K562 (cell line): ENCODE measurements around the gene KCNH8. TPM values are rescaled to one million over a fixed set of nuclear protein-coding genes. Genes with fewer than 3 reads are reported as not detected.

Experiments
- ATAC-seq: fragments of 200-7000 bp; cut with Tn5 transposase; 3 replicates; pipeline ENCODE4 v1.9.1; 2020; ENCODE audit warnings: moderate library complexity
- BruUV-seq: library from RNA; stranded (reverse); fragments of 400-500 nt; replicated peaks from 2 replicates; lab custom pipeline; 2021; lab: Mats Ljungman, UMichigan
- CTCF ChIA-PET: fragments of 300-600 bp; formaldehyde crosslinking; extraction: SDS; loops from one replicate; lab custom pipeline; 2021; ENCODE audit warnings: low intra/inter-chr PET ratio; lab: Yijun Ruan, JAX
- POLR2A ChIA-PET: fragments of 300-600, 350-650 bp; sonication (Branson Sonifier 250); formaldehyde crosslinking; extraction: SDS; loops from one replicate; lab custom pipeline; 2021; ENCODE audit warnings: antibody characterized with exemption, inconsistent platforms; lab: Yijun Ruan, JAX
- DNase-seq, 4 experiments: peaks; one replicate each; pipeline versions ENCODE4 v3.0.0 to v3.0.0-alpha.2; 2011 to 2018; ENCODE audit warnings: low spot score in 3 of 4, mixed read lengths in 3 of 4; ENCODE audit errors: extremely low read depth in 1 of 4
- FAIRE-seq: peaks from 2 replicates; lab custom pipeline; 2011; peaks lifted over from hg19 to GRCh38; lab: Jason Lieb, UNC
- H2AFZ ChIP-seq: 2 replicates; pipeline ENCODE4 v1.6.0; 2011; ENCODE audit warnings: low read depth, low read length, control low read depth, inconsistent platforms
- H3K27ac ChIP-seq: fragments of 200-600 bp; 3 replicates; pipeline ENCODE4 v1.8.0; 2011; ENCODE audit warnings: low read depth, mild to moderate bottlenecking, control low read depth, inconsistent platforms, low read length, moderate library complexity, mixed read lengths; ENCODE audit errors: extremely low read depth
- H3K27me3 ChIP-seq, 2 experiments: fragments of 300-600 bp in 1 of 2; 2 replicates in 1 of 2; 3 replicates in 1 of 2; pipeline versions ENCODE4 v1.6.0 to v1.8.0; 2011; ENCODE audit warnings: inconsistent platforms in 2 of 2, low read length in 2 of 2, mild to moderate bottlenecking in 1 of 2, mixed read lengths in 1 of 2, moderate library complexity in 1 of 2; ENCODE audit not compliant: control insufficient read depth in 2 of 2, insufficient read depth in 2 of 2
- H3K36me3 ChIP-seq: fragments of 300-600 bp; 3 replicates; pipeline ENCODE4 v1.8.0; 2011; ENCODE audit warnings: mild to moderate bottlenecking, low read length, inconsistent platforms; ENCODE audit not compliant: control insufficient read depth, insufficient read depth
- H3K4me1 ChIP-seq, 2 experiments: fragments of 200-600 bp in 1 of 2; replicated peaks in 1 of 2; 2 replicates in 1 of 2; 3 replicates in 1 of 2; pipeline versions ENCODE4 v1.5.1 to v1.8.0; 2011; ENCODE audit warnings: inconsistent platforms in 2 of 2, low read length in 2 of 2, mild to moderate bottlenecking in 1 of 2, mixed read lengths in 1 of 2, moderate library complexity in 1 of 2; ENCODE audit not compliant: control insufficient read depth in 2 of 2, insufficient read depth in 2 of 2
- H3K4me2 ChIP-seq: 2 replicates; pipeline ENCODE4 v1.6.1; 2011; ENCODE audit warnings: low read length, control low read depth, inconsistent platforms, mixed read lengths; ENCODE audit not compliant: insufficient read depth
- H3K4me3 ChIP-seq: fragments of 200-600 bp; sonication (generic), shearing (Covaris generic); 2 replicates; pipeline ENCODE4 v1.5.1; 2016; ENCODE audit warnings: control low read depth, inconsistent platforms
- H3K79me2 ChIP-seq: fragments of 200-600 bp; 3 replicates; pipeline ENCODE4 v1.8.0; 2011; ENCODE audit warnings: low read length, inconsistent platforms; ENCODE audit not compliant: control insufficient read depth, insufficient read depth
- H3K9ac ChIP-seq, 2 experiments: 2 replicates each; pipeline versions ENCODE4 v1.6.0 to v1.6.1; 2011; ENCODE audit warnings: low read depth in 2 of 2, low read length in 2 of 2, control low read depth in 1 of 2, inconsistent platforms in 1 of 2, mild to moderate bottlenecking in 1 of 2, mixed read lengths in 1 of 2; ENCODE audit not compliant: insufficient read depth in 1 of 2
- H3K9me1 ChIP-seq: one replicate; pipeline ENCODE4 v1.6.0; 2011; ENCODE audit warnings: inconsistent platforms, mild to moderate bottlenecking, low read length, moderate library complexity; ENCODE audit not compliant: control insufficient read depth, insufficient read depth
- H3K9me3 ChIP-seq: replicated peaks from 2 replicates; pipeline ENCODE4 v1.5.1; 2011; ENCODE audit warnings: low read depth, low read length, inconsistent platforms; ENCODE audit not compliant: control insufficient read depth, insufficient read depth
- H4K20me1 ChIP-seq: replicated peaks from 2 replicates; pipeline ENCODE4 v1.6.1; 2011; ENCODE audit warnings: low read length, inconsistent platforms, mixed read lengths; ENCODE audit not compliant: control insufficient read depth, insufficient read depth
- CAMTA2 ChIP-seq: fragments of 250-450 bp; sonication (Bioruptor Pico); conservative IDR thresholded peaks from 2 replicates; pipeline ENCODE4 v1.5.1; 2022
- CREB3L1 ChIP-seq: fragments of 450-650 bp; IDR thresholded peaks from 2 replicates; pipeline ENCODE4 v1.6.1; 2014; ENCODE audit warnings: low read depth, mild to moderate bottlenecking, moderate library complexity, borderline replicate concordance
- DPF2 ChIP-seq: fragments of 450-650 bp; IDR thresholded peaks from 2 replicates; pipeline ENCODE4 v1.6.1; 2016
- JUN ChIP-seq, 2 experiments: sonication (generic) in 1 of 2; formaldehyde crosslinking in 1 of 2; IDR thresholded peaks; 2 replicates each; pipeline versions ENCODE4 v1.6.1 to v1.8.0; 2012 to 2022; ENCODE audit warnings: borderline replicate concordance in 2 of 2, mild to moderate bottlenecking in 2 of 2, improper control_type of control experiment in 1 of 2, low read depth in 1 of 2, low read length in 1 of 2, missing genetic modification reagents in 1 of 2
- RFX1 ChIP-seq: fragments of 450-650 bp; IDR thresholded peaks from 2 replicates; pipeline ENCODE4 v1.6.1; 2016; ENCODE audit warnings: mild to moderate bottlenecking, moderate library complexity
- SMC3 ChIP-seq: conservative IDR thresholded peaks from 2 replicates; pipeline ENCODE4 v1.6.1; 2011; ENCODE audit warnings: low read depth, low read length, improper control_type of control experiment; ENCODE audit not compliant: insufficient read depth
- TCFL5 ChIP-seq: fragments of 250-450 bp; sonication (Bioruptor Pico); conservative IDR thresholded peaks from 2 replicates; pipeline ENCODE4 v1.6.1; 2021; ENCODE audit warnings: mild to moderate bottlenecking, moderate library complexity, matching md5 sums
- XRCC5 ChIP-seq: fragments of 200-400 bp; formaldehyde crosslinking; IDR thresholded peaks from 2 replicates; pipeline ENCODE4 v1.6.1; 2017; ENCODE audit warnings: low read depth, mild to moderate bottlenecking, low read length
- ZNF253 ChIP-seq: fragments of 250-450 bp; sonication (Bioruptor Pico); conservative IDR thresholded peaks from 2 replicates; pipeline ENCODE4 v1.6.1; 2021; ENCODE audit warnings: mild to moderate bottlenecking
- ZNF589 ChIP-seq: fragments of 200-800 bp; sonication (Bioruptor generic); IDR thresholded peaks from 2 replicates; pipeline ENCODE4 v1.6.1; 2016; ENCODE audit warnings: low read depth, missing genetic modification characterization, missing compliant biosample characterization
- WGBS: fragments of 100-300 bp; shearing (Covaris generic); methylation state at CpG from one replicate; pipeline ENCODE4 v1.1.6; 2016; ENCODE audit warnings: low coverage, mixed read lengths; ENCODE audit not compliant: insufficient coverage; ENCODE audit errors: missing lambda C conversion rate; 5-methylcytosine and 5-hydroxymethylcytosine counted together
- in situ Hi-C: fragments of 300-500 bp; cut with MboI; formaldehyde crosslinking; loops from 4 replicates; pipeline ENCODE4 v1.15.0; 2018; ENCODE audit warnings: inconsistent platforms, mixed read lengths
- intact Hi-C: fragments of 100-400 bp; cut with micrococcal nuclease; formaldehyde crosslinking; loops from 2 replicates; pipeline ENCODE4 v1.14.2; 2022
- polyA plus RNA-seq, 8 experiments: library from polyadenylated mRNA; depleted of rRNA in 4 of 8; stranded (reverse) in 5 of 8; unstranded in 3 of 8; fragments of >200 nt; fragmentation: Nextera tagmentation in 2 of 8; fragmentation: Illumina TruSeq in 1 of 8; extraction: Ambion mirVana in 2 of 8; extraction: Trizol in 1 of 8; gene quantifications; 2 replicates each; pipeline versions ENCODE4 v1.2.1 to v1.2.3, GENCODE V29; 2011 to 2014; ENCODE audit warnings: inconsistent platforms in 1 of 8, missing spikeins in 1 of 8
- total RNA-seq, 7 experiments: library from RNA; depleted of rRNA in 6 of 7; stranded (reverse); fragments of >200 nt in 6 of 7; fragmentation: Illumina TruSeq in 2 of 7; extraction: Trizol in 2 of 7; gene quantifications; 2 replicates each; pipeline versions ENCODE4 v1.2.1 to v1.2.3, GENCODE V29; 2011 to 2021; ENCODE audit warnings: low replicate concordance in 1 of 7
- TF ChIP-seq, protein P1 (sequence below): fragments of 450-650 bp; formaldehyde crosslinking; IDR thresholded peaks from 2 replicates; pipeline ENCODE4 v1.4.0; 2020; ENCODE audit warnings: mild to moderate bottlenecking, moderate library complexity

Gene KCNH8
- total and polyA plus RNA-seq, 9 of the 15 experiments (the other 6 are each of a cell fraction or from before 2014, with no cell fraction given), result 0.02 to 0.08 (median 0.04) TPM; not detected in 6

- TF ChIP-seq CREB3L1 (no peak), TCFL5 (CRISPR knock-in tag) (no peak)
- TF ChIP-seq, protein P1, sequence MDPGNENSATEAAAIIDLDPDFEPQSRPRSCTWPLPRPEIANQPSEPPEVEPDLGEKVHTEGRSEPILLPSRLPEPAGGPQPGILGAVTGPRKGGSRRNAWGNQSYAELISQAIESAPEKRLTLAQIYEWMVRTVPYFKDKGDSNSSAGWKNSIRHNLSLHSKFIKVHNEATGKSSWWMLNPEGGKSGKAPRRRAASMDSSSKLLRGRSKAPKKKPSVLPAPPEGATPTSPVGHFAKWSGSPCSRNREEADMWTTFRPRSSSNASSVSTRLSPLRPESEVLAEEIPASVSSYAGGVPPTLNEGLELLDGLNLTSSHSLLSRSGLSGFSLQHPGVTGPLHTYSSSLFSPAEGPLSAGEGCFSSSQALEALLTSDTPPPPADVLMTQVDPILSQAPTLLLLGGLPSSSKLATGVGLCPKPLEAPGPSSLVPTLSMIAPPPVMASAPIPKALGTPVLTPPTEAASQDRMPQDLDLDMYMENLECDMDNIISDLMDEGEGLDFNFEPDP (CRISPR knock-in tag), result no peak
- TF ChIP-seq, all 486 proteins: peak for 0
Observed at GRCh38 chr3:19364148-19364547, 215.8 kb downstream of the KCNH8 start (continued).

GRCh38 chr3:19365471-19365870, 217.2 kb downstream of the KCNH8 start:
- Histone ChIP-seq H3K79me2 (no peaks in the 10 kb centered on the region), H3K4me2 (no peak overlapping the region), H2AFZ (no peak overlapping the region)
- DNase-seq, result no peak
- TF ChIP-seq DPF2, result no peak
- TF ChIP-seq XRCC5, result no peak
- TF ChIP-seq ZNF253 (CRISPR knock-in tag), result no peak
- no peak for TF ChIP-seq SMC3
- TF ChIP-seq JUN (IDR thresholded peaks at IDR 0.05; ENCODE audit: borderline replicate concordance, low read depth, low read length), result no peak
- TF ChIP-seq JUN (CRISPR knock-in tag; IDR thresholded peaks at IDR 0.05; ENCODE audit: borderline replicate concordance), result no peak
- no peak for TF ChIP-seq ZNF589 (CRISPR knock-in tag)
- TF ChIP-seq RFX1, result no peak
- no peak for TF ChIP-seq CAMTA2 (CRISPR knock-in tag)
- TF ChIP-seq, all 486 proteins: peak for 0
- H3K9me3 ChIP-seq, result no peaks in the 10 kb centered on the region; the same call in 1 of the 2 replicates
- ATAC-seq (no peak), FAIRE-seq (no peak)
- in situ Hi-C loops (no loop called here), intact Hi-C loops (no loop called here)
- ChIA-PET POLR2A (no interaction called here), CTCF (no interaction called here)
- no peak overlapping the region for H3K9ac ChIP-seq
- H3K27me3 ChIP-seq, result no peaks in the 10 kb centered on the region
- H3K36me3 ChIP-seq, result no peaks in the 10 kb centered on the region
- no peak overlapping the region for H3K4me3 ChIP-seq
- 1% methylated on average over 6 of the region's 6 CpGs for WGBS
- no peaks in the 10 kb centered on the region for H3K4me1 ChIP-seq
- no peaks in the 10 kb centered on the region for H3K9me1 ChIP-seq
- H4K20me1 ChIP-seq, result no peaks in the 10 kb centered on the region
- no peak overlapping the region for H3K27ac ChIP-seq
- no TSS peak for BruUV-seq
